Measurements from ENCODE around the gene DUS2.
A peak's percentile ranks its signal among the peaks of the same experiment; 100 is the strongest.

DUS2 gene

GRCh38 chr16:68047987-68048386 is 24.9 kb downstream of the DUS2 start:
- no peak for DNase-seq

- no peak for DNase-seq
Observed at GRCh38 chr16:68049449-68049848, 26.4 kb downstream of the DUS2 start.

GRCh38 chr16:68055395-68055794 is 32.3 kb downstream of the DUS2 start:
- no peak for DNase-seq

DNA sequence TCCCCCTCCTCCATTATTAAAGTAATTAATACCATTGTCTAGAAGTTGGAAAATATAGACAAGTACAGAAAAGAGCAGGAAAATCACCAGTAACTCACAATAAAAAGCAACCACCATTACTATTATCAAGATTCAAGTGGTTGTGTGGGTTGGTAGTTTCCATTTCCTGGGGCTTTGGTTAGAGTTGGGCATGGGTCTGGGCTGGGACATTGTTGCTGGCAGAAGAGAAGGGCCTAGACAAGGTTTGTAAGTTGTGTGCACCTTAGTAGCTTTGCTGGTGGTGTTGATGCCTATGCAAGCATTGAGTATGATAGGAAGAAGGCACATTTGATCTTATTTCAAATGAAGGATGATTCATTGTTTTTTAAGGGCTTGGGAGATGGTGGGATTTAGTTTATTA is 36.7 kb downstream of the DUS2 start:
- DNase-seq: no peak

- no peak for DNase-seq
Observed at GRCh38 chr16:68061396-68061795, 38.3 kb downstream of the DUS2 start.

GRCh38 chr16:68062910-68063393 is 39.9 kb downstream of the DUS2 start:
- DNase-seq: no peak

DNA sequence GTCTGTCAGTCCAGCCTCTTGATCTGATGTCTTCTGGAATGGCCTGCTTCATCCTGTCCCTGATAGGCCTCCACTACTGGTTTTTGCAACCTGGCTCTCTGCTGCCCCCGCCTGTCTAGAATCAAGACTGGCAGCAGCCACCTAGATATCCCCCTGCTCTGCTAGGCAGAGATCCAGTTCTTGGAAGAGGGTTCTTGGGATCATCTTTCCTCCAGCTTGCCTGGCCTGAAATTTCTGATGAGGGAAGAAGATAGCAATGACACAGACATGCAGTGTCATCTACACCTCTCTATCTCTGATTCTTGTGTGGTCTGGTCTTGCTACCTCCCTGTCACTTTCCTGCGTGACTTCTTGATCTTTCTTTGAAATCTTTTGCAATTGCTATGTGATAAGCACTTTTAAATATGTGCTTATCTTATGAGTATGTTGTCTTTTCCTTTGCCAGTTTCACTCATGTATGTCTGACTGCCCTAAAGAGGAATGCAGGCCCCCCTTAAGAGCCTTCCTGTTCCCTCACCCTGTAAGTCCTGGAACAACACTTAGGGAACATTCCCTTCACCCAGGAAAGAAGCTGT is 41.8 kb downstream of the DUS2 start:
- DNase-seq: peak; percentile 92

- no peak for DNase-seq
Observed at GRCh38 chr16:68065716-68066305, 42.7 kb downstream of the DUS2 start.

DNA sequence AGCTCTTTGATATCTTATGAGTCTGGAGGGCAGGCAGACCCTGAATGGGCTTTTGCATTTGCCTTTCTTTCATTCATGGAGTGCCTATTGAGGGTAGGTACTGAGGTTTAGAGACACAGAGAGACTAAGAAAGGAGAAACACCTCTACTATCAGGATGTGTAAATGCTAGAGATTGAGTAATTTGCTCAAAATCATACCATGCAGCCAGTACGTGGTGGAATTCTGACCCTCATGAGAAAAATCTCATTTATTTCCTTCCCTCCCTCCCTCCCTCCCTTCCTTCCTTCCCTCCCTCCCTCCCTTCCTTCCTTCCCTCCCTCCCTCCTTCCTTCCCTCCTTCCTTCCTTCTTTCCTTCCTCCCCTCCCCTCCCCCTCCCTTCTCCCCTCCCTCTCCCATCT is 43.7 kb downstream of the DUS2 start:
- DNase-seq: peak; percentile 8

DNA sequence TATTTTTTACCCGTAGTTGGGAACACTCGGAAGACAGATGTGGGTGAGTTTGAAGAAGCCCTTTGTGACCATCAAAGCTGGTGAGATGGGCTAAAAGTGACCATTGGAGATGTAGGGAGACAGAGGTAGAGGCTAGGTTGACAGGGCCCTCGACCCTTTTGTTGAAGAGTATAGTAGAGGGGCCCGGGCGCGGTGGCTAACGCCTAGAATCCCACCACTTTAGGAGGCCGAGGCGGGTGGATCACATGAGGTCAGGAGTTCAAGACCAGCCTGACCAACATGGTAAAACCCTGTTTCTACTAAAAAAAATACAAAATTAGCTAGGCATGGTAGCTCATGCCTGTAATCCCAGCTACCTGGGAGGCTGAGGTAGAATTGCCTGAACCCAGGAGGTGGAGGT is 45.8 kb downstream of the DUS2 start:
- DNase-seq: no peak

GRCh38 chr16:68069511-68070248 is 46.6 kb downstream of the DUS2 start:
- no peak for DNase-seq

DNA sequence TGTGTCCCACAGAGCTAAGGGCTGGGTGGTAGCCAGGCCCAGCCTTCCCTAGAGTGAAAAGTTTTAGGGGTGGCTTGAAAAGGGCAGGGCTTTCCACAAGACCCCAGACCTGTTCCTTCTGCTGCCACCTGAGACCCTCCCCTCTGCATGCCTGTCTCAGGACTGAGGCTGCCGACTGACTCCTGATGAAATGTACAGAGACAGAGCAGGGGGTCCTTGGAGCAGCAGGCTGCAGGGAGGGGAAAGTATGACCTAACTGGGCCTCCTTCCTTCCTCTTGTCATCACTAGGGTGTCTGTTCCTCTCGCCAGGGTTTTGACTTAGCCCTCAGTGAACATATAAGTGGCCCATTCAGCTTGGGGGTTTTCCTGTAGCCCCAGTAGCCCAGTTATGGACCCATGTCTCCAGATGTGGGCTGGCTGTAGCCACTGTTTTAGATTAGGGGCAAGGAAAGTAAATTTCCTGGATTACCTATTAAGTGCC is 47.2 kb downstream of the DUS2 start:
- no peak for DNase-seq

DNA sequence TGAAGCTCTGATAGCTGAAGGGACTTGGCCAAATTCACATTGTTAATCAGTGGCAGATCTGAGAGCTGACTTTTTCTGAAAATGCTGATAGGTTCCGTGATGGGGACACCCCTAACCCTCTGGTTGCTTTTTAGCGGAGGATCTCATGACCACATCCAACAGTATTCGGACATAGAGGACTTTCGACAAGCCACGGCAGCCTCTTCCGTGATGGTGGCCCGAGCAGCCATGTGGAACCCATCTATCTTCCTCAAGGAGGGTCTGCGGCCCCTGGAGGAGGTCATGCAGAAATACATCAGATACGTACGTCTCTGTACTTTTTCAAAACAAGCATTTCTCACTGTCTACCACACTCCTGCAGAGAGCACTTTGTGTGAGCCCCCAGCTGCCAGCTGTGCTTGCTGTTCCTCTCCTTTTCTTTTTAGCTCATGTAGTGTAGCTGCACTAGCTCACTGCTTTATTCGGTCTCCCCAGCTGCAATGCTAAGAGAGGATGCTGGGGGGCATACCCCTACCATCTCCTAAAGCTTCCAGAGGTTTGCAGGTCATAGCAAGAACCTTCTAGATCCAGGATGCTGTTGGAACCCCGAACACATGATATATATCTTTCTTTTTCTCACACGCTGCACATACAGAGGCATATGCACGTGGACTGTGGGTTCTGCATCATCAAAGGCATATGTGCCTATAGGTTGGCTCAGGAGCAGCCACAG is 47.9 kb downstream of the DUS2 start:
- DNase-seq: no peak

DNA sequence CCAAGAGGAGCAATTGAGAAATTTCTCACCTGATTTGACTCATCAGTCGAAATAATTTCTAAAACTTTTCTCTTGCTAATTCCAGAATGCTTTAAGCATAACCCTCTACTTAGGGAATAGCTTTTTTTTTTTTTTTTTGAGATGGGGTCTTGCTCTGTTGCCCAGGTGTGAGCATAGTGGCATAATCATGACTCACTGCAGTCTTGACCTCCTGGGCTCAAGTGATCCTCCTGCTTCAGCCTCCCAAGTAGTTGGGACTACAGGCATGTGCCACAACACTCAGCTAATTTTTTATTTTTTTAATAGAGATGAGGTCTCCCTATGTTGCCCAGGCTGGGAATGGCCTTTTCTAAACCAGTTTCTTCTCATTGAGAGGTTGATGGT is 48.4 kb downstream of the DUS2 start:
- no peak for DNase-seq

- peak; percentile 19 for DNase-seq
Observed at GRCh38 chr16:68072038-68072695, 49.1 kb downstream of the DUS2 start.

GRCh38 chr16:68073902-68074760 is 51.0 kb downstream of the DUS2 start:
- no peak for DNase-seq

- DNase-seq: peak; percentile 22
Observed at GRCh38 chr16:68074850-68075555, 51.9 kb downstream of the DUS2 start.

DNA sequence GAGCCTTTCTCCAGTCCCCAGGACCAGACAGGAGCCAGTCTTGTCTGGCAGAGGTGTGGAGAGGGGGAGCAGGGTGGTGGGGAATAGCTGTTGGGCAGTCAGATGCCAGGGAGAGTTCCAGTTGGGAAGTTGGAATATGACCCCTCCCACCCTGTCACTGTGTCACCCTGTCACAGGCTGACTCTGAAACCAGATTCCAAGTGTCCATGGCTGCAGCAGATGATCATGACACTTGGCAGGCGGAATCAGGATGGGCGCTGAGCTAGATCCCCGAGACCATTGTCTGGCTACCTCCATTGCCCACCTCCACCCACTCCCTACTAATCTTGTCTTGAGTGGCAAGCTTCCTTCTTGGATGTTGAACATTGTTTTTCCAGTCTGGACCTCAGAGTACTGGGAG is 52.9 kb downstream of the DUS2 start:
- DNase-seq: no peak

GRCh38 chr16:68076560-68076959 is 53.5 kb downstream of the DUS2 start:
- no peak for DNase-seq

GRCh38 chr16:68077866-68078700 is 55.0 kb downstream of the DUS2 start:
- DNase-seq: peak; percentile 24
